ENCODE data around the gene RBP5. TPM values are rescaled to one million over a fixed set of nuclear protein-coding genes. Genes with fewer than 3 reads are reported as not detected.

RBP5 gene
- total RNA-seq, 1 experiment from 2014 or later = not detected

- Histone ChIP-seq H3K79me2 (ENCODE audit: low read length) (no peaks in the 10 kb centered on the region), H3K4me2 (ENCODE audit: low read length) (no peak overlapping the region), H3F3A (ENCODE audit: low read length, unreplicated experiment) (no peaks in the 10 kb centered on the region), H3K27ac (ENCODE audit: low read length) (no peak overlapping the region), H4K20me1 (ENCODE audit: low read length) (no peaks in the 10 kb centered on the region), H3K36me3 (ENCODE audit: low read depth, low read length) (no peaks in the 10 kb centered on the region), H3K9me3 (ENCODE audit: low read length) (no peaks in the 10 kb centered on the region), H3K9me2 (replicated peaks; ENCODE audit: low read length) (no peaks in the 10 kb centered on the region), H3K4me1 (ENCODE audit: insufficient read depth, low read length) (no peaks in the 10 kb centered on the region), H2AFZ (ENCODE audit: low read length) (no peak overlapping the region), H3K9ac (ENCODE audit: low read length) (no peak overlapping the region), H3K4me3 (ENCODE audit: low read length) (no peak overlapping the region), H3K27me3 (ENCODE audit: low read length) (no peaks in the 10 kb centered on the region)
- DNase-seq (no peak), ATAC-seq (no peak)
- no TSS peak for BruUV-seq (replicated peaks)
- ChIA-PET CTCF (no interaction called here), POLR2A (ENCODE audit: unreplicated experiment) (no interaction called here)
- intact Hi-C loops (cut with micrococcal nuclease) = no loop called here
- TF ChIP-seq EZH2phosphoT487 (IDR thresholded peaks at IDR 0.05; ENCODE audit: borderline replicate concordance, low read length) (no peak), EZH2 (IDR thresholded peaks at IDR 0.05; ENCODE audit: low read length, unreplicated experiment) (no peak), CTCF (conservative IDR thresholded peaks at IDR 0.05; ENCODE audit: low read depth, low read length) (no peak)
Observed at GRCh38 chr12:7120166-7120565, 8.5 kb downstream of the RBP5 start.

GRCh38 chr12:7118881-7119280 lies 9.8 kb downstream of the RBP5 start:
- ChIA-PET POLR2A (ENCODE audit: unreplicated experiment) (no interaction called here), CTCF (no interaction called here)
- Histone ChIP-seq H3F3A (ENCODE audit: low read length, unreplicated experiment) (no peaks in the 10 kb centered on the region), H3K27ac (ENCODE audit: low read length) (no peak overlapping the region), H3K9ac (ENCODE audit: low read length) (no peak overlapping the region), H2AFZ (ENCODE audit: low read length) (no peak overlapping the region), H3K9me2 (replicated peaks; ENCODE audit: low read length) (no peaks in the 10 kb centered on the region), H3K36me3 (ENCODE audit: low read depth, low read length) (no peaks in the 10 kb centered on the region), H3K27me3 (ENCODE audit: low read length) (no peaks in the 10 kb centered on the region), H3K9me3 (ENCODE audit: low read length) (no peaks in the 10 kb centered on the region), H3K79me2 (ENCODE audit: low read length) (no peaks in the 10 kb centered on the region), H4K20me1 (ENCODE audit: low read length) (no peaks in the 10 kb centered on the region), H3K4me2 (ENCODE audit: low read length) (no peak overlapping the region), H3K4me3 (ENCODE audit: low read length) (no peak overlapping the region), H3K4me1 (ENCODE audit: insufficient read depth, low read length) (no peaks in the 10 kb centered on the region)
- ATAC-seq = no peak
- DNase-seq = no peak
- no TSS peak for BruUV-seq (replicated peaks)
- TF ChIP-seq CTCF (conservative IDR thresholded peaks at IDR 0.05; ENCODE audit: low read depth, low read length) = no peak
- no peak for TF ChIP-seq EZH2phosphoT487 (IDR thresholded peaks at IDR 0.05; ENCODE audit: borderline replicate concordance, low read length)
- no peak for TF ChIP-seq EZH2 (IDR thresholded peaks at IDR 0.05; ENCODE audit: low read length, unreplicated experiment)
- intact Hi-C loops (cut with micrococcal nuclease) = no loop called here

GRCh38 chr12:7117670-7118069 lies 11.0 kb downstream of the RBP5 start:
- CTCF ChIA-PET = no interaction called here
- POLR2A ChIA-PET (ENCODE audit: unreplicated experiment) = no interaction called here
- H2AFZ ChIP-seq (ENCODE audit: low read length) = no peak overlapping the region

More at GRCh38 chr12:7117670-7118069, 11.0 kb downstream of the RBP5 start:
- ATAC-seq (no peak), DNase-seq (no peak)
- no peaks in the 10 kb centered on the region for H3K9me3 ChIP-seq (ENCODE audit: low read length)
- no peak overlapping the region for H3K4me2 ChIP-seq (ENCODE audit: low read length)
- H4K20me1 ChIP-seq (ENCODE audit: low read length) = no peaks in the 10 kb centered on the region
- no peak overlapping the region for H3K9ac ChIP-seq (ENCODE audit: low read length)
- no peaks in the 10 kb centered on the region for H3K9me2 ChIP-seq (replicated peaks; ENCODE audit: low read length)
- H3K36me3 ChIP-seq (ENCODE audit: low read depth, low read length) = no peaks in the 10 kb centered on the region
- no peaks in the 10 kb centered on the region for H3K79me2 ChIP-seq (ENCODE audit: low read length)
- no peak overlapping the region for H3K27ac ChIP-seq (ENCODE audit: low read length)
- H3F3A ChIP-seq (ENCODE audit: low read length, unreplicated experiment) = no peaks in the 10 kb centered on the region
- BruUV-seq (replicated peaks) = no TSS peak
- no peaks in the 10 kb centered on the region for H3K4me1 ChIP-seq (ENCODE audit: insufficient read depth, low read length)
- H3K4me3 ChIP-seq (ENCODE audit: low read length) = no peak overlapping the region
- TF ChIP-seq CTCF (conservative IDR thresholded peaks at IDR 0.05; ENCODE audit: low read depth, low read length) (no peak), EZH2 (IDR thresholded peaks at IDR 0.05; ENCODE audit: low read length, unreplicated experiment) (no peak), EZH2phosphoT487 (IDR thresholded peaks at IDR 0.05; ENCODE audit: borderline replicate concordance, low read length) (no peak)
- intact Hi-C loops (cut with micrococcal nuclease) = no loop called here
- H3K27me3 ChIP-seq (ENCODE audit: low read length) = no peaks in the 10 kb centered on the region
